Midbrain (tissue), 1 donor: ENCODE measurements around the gene TIMM44.
"Not testable (repeated sequence)": the region's sequence is repeated elsewhere in the genome, so short reads cannot be mapped to it uniquely, and the experiment has no call there.

Experiments
- DNase-seq: peaks from one replicate; lab custom pipeline; 2025; lab: John Stamatoyannopoulos, UW

TIMM44 gene

GRCh38 chr19:7947939-7948338 lies 4.5 kb upstream of the TIMM44 start:
- no peak for DNase-seq

DNA sequence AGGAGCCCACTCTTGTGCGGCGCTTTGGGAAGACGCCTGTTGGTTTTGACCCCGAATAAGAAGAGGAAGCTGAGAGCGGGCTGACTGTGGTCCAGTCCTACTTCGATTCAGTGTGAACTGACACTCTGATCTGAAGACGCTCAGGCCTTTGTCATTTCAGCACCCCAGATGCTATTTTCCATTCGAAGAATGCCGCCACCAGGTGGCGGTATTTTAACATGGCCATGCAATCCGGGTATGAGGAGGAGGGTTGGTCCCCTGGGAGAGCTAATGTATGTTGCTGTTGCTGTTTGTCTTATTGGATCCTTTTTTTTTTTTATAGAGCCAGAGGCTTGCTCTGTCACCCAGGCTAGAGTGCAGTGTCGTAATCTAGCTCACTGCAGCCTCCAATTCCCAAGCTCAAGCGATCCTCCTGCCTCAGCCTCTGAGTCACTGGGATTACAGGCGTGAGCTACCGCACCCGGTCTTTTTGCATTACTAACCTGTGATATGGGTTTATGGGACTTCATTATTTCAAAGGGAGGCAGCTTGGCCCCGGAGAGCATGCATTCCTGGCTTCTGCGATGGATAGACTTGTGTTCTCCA lies 803 bp upstream of the TIMM44 start:
- peak; percentile 89 for DNase-seq

DNA sequence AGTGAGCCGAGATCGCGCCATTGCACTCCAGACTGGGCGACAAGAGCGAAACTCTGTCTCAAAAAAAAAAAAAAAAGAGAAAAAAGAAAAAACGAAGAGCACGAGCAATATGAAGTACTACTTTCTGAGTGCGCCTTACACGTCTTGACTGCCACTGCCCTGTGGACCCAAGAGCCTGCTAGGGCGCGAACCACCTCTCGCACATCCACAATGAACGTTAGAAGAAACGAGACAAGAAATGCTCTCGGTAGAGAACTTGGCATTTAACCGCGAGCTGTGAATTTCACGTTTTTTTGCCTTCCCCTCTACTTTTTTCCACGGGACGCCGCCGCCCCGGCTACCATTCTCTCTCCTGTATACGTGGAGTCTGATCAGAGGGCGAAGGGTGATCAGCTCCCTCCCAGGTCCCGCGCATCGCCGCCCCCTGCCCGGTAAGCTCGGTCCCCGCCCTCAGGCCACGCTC lies 454 bp downstream of the TIMM44 start:
- DNase-seq = no peak

GRCh38 chr19:7941895-7942596 lies 1.4 kb downstream of the TIMM44 start:
- DNase-seq = no peak

DNA sequence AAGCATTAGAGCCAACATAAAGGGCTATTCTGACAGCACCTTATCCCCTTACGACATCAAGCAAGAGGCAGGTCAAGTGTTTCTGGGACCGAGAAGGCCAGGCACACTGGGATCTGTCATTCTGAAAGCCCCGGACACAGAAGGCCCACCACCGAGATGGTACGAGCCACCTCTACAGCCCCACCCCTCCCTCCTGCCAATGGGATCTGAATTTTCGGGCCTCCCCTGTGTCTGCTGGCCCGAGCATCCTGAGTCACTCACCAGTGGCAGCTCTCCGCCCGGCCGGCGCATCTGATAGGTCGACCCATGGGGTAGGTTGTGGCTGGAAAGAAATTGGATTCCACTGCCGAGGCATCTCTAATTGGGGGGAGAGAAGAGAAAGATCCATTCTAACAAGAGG lies 2.6 kb downstream of the TIMM44 start:
- no peak for DNase-seq

GRCh38 chr19:7934766-7935165 lies 8.7 kb downstream of the TIMM44 start:
- DNase-seq = no peak

DNA sequence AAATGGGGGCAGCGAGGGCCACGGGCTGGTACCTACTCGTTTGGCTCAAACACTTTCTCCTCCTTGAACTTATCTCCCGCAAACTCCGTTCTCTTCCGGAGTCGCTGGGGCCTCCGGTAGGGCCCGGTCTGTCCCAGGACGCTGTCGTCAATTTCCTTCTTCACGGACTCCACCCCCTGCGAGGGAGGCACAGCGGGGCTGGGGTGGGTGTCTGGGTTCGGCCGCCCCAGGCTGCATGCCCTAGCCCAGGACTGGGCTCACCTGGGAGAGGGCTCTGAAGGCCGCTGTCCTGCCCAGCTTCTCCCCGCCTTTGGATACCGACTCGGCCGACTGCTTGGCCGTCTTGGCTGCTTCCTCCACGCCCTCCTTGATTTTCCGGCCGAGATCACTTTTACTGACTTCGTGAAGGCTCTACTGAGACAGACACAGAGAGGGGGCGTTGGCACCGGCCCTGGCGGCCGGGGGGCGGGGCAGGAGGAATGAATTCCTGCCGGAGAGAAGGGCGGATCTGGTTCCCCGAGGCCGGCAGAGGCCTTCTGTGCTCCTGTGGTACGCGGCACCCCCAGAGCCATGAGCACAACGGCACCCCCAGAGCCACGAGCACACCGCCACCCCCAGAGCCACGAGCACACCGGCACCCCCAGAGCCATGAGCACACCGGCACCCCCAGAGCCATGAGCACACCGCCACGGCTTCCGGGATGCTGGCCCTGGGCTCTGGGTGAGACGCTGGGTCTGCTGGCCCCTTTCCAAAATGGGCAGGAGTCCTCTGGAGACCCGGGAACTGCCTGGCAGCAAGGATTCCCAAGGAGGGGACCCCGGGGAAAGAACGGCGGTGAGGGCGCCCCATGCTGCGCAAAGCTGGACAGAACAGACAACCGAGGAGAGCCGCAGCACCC lies 9.4 kb downstream of the TIMM44 start:
- DNase-seq = no peak

DNA sequence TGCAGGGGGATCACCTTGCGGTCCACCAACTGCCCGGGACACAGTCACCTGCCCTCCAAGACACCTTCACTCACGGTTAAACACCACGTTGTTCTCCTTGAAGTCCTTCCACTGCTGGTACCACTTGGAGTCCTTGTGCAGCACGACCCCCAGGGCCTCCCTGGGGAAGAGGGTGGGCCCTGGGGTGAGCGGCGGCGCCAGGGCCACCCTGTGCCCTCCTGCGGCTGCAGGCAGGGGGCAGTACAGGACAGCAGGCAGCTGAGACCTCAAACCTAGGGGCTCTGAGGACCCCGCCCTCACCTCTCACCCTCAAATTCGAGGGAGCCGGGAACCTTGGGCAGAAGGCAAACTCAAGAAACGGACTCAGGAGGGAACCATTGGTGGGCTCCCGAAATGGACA lies 10.1 kb downstream of the TIMM44 start:
- DNase-seq = no peak

DNA sequence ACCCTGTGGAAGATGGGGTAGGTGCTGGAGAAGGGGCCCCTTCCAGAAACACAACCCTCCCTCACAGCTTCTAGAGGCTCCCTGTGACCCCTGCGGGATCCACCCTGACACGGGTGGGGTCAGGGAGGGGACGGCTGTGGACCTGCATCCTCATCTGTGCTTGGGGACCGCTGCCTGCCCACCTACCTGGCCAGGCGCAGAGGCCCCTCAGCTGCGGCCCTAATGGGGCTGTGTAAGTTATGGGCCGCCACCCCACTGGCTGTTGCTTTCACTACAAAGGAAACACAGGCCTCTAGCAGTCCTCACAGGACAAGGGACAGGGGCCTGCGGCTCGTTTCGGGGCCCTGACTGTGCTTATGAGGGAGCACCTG lies 10.6 kb downstream of the TIMM44 start:
- no peak for DNase-seq

DNA sequence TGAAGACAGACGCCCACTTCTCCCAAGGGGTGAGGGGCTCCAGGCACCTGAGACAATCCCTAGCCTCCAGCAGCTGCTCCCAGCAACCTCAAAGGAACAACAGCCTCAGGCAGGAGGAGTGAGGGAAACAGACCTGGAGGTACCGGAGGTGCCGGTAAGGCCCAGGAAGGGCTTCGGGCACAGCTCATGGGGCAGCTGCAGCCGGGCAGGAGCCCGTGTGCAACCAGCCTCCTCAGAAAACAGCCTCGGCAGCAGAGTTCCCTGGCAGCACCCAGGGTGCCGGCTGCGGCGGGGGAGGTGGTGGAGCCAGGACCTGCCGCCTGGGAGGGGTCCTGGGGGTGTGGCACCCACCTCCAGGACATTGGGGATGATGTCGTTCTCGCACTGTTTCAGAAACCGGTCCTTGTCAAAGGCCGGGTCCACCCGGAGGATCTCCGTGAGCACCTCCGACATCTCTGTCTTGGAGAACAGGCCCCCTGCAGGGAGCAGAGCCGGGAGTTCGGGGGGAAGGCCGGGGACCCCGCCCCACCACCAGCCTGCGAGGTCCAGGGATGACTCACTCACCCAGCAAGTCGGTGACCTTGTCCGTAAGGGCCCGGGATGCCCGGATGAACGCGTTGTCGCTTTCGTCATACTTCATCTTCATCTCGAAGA lies 11.1 kb downstream of the TIMM44 start:
- DNase-seq = no peak

- DNase-seq = no peak
Measured at GRCh38 chr19:7931221-7932061, 12.0 kb downstream of the TIMM44 start.

- DNase-seq = no peak
Measured at GRCh38 chr19:7930765-7931164, 12.7 kb downstream of the TIMM44 start.

- DNase-seq = not testable (repeated sequence)
Measured at GRCh38 chr19:7930030-7930429, 13.4 kb downstream of the TIMM44 start.

GRCh38 chr19:7928741-7929701 lies 14.4 kb downstream of the TIMM44 start:
- DNase-seq = no peak

- DNase-seq = no peak
Measured at GRCh38 chr19:7928334-7928706, 15.1 kb downstream of the TIMM44 start.

- DNase-seq = no peak
Measured at GRCh38 chr19:7927605-7928333, 15.7 kb downstream of the TIMM44 start.

GRCh38 chr19:7926727-7927604 lies 16.5 kb downstream of the TIMM44 start:
- DNase-seq = no peak

- DNase-seq = peak; percentile 15
Measured at GRCh38 chr19:7926021-7926726, 17.3 kb downstream of the TIMM44 start, which contains the start of gene CTXN1. Gene CTXN1 (minus strand): TSS chr19:7926135. CDS start chr19:7925538, 597 bp downstream.
